Measurements from ENCODE around the gene KIF27. TPM values are rescaled to one million over a fixed set of nuclear protein-coding genes. Genes with fewer than 3 reads are reported as not detected.
A peak's percentile ranks its signal among the peaks of the same experiment; 100 is the strongest.
"Not testable (repeated sequence)": the region's sequence is repeated elsewhere in the genome, so short reads cannot be mapped to it uniquely, and the experiment has no call there.

KIF27 gene
- total and polyA plus RNA-seq, 9 donors: 1.5 to 16.2 (median 8.8) TPM

GRCh38 chr9:83959061-83959460 lies 37.8 kb upstream of the KIF27 start:
- TF ChIP-seq CTCF (IDR thresholded peaks at IDR 0.05): no peak
- no peak for TF ChIP-seq EP300 (IDR thresholded peaks at IDR 0.05)
- TF ChIP-seq POLR2A (IDR thresholded peaks at IDR 0.05): no peak
- no peak overlapping the region for H3K4me3 ChIP-seq
- WGBS, 3 donors: 19 to 32% (median 28%) methylated on average over 4 of the region's 4 CpGs
- DNase-seq: peak in 1 of 5 donors; percentile 22
- no peaks in the 10 kb centered on the region for H3K9me3 ChIP-seq
- no peaks in the 10 kb centered on the region for H3K27me3 ChIP-seq
- H3K27ac ChIP-seq: no peak overlapping the region
- H3K4me1 ChIP-seq (ENCODE audit: insufficient read depth): no peaks in the 10 kb centered on the region
- intact Hi-C loops (cut with DNase I): no loop called here
- H3K36me3 ChIP-seq: no peaks in the 10 kb centered on the region

DNA sequence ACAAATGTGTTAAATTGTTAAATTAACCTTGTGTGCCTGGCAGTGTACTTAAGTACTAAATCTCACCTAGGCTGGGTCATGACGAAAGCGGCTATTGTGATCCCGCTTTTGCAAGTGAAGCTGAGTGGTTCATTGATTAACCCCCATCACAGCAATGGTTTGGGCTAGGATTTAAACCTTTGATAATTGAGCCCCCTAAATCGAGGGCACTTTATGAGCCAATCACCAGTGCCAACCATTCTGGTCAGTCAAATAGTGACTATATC lies 35.9 kb upstream of the KIF27 start:
- Histone ChIP-seq H3K4me3 (peak overlapping the region; percentile 62), H3K36me3 (no peaks in the 10 kb centered on the region), H3K4me1 (ENCODE audit: insufficient read depth) (no peaks in the 10 kb centered on the region), H3K9me3 (no peaks in the 10 kb centered on the region), H3K27ac (peak overlapping the region in 1 of 2 donors; percentile 69), H3K27me3 (no peaks in the 10 kb centered on the region)
- intact Hi-C loops (cut with DNase I): no loop called here
- DNase-seq: no peak
- 61 to 71% (median 70%) methylated on average over 4 of the region's 4 CpGs for WGBS, 3 donors
- TF ChIP-seq POLR2A (IDR thresholded peaks at IDR 0.05) (no peak), EP300 (IDR thresholded peaks at IDR 0.05) (no peak), CTCF (IDR thresholded peaks at IDR 0.05) (no peak)

GRCh38 chr9:83956436-83957247 lies 35.4 kb upstream of the KIF27 start:
- TF ChIP-seq EP300 (IDR thresholded peaks at IDR 0.05) (no peak), CTCF (IDR thresholded peaks at IDR 0.05) (no peak), POLR2A (IDR thresholded peaks at IDR 0.05) (no peak)
- intact Hi-C loops (cut with DNase I): no loop called here

DNA sequence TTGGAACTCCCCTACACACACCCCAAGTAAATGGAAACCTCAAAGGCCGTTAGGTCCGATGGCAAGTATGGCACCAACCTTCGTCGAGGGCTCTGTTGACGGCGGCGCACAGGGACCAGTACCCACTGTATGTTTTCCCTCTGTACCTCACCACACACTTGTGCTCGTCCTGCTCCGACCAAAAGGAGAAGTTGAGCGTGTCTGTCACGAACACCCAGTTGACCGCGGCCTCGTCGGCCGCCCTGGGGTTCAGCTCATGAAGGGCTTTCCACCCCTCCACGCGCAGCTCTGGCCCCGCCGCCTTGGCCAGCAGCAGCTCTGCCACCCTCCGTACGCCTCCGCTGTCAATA lies 34.8 kb upstream of the KIF27 start:
- WGBS, 3 donors: 8 to 29% (median 10%) methylated on average over 23 of the region's 23 CpGs
- TF ChIP-seq POLR2A (IDR thresholded peaks at IDR 0.05) (no peak), EP300 (IDR thresholded peaks at IDR 0.05) (no peak), CTCF (IDR thresholded peaks at IDR 0.05) (no peak)
- Histone ChIP-seq H3K4me1 (ENCODE audit: insufficient read depth) (no peaks in the 10 kb centered on the region), H3K27me3 (no peaks in the 10 kb centered on the region), H3K4me3 (peak overlapping the region; percentile 62), H3K36me3 (no peaks in the 10 kb centered on the region), H3K27ac (peak overlapping the region; percentile 37 to 69), H3K9me3 (no peaks in the 10 kb centered on the region)
- intact Hi-C loops (cut with DNase I): no loop called here
- peak in 2 of 5 donors; percentile 26 to 41 for DNase-seq

More at GRCh38 chr9:83956436-83957247, 35.4 kb upstream of the KIF27 start:
- DNase-seq: peak; percentile 69 to 85 (median 73)
- H3K9me3 ChIP-seq: no peaks in the 10 kb centered on the region
- no peaks in the 10 kb centered on the region for H3K4me1 ChIP-seq (ENCODE audit: insufficient read depth)
- WGBS, 3 donors: 1% methylated on average over 55 to 57 of the region's 57 CpGs
- no peaks in the 10 kb centered on the region for H3K36me3 ChIP-seq
- H3K4me3 ChIP-seq: peak overlapping the region; percentile 62
- no peaks in the 10 kb centered on the region for H3K27me3 ChIP-seq
- H3K27ac ChIP-seq: peak overlapping the region; percentile 37 to 69

DNA sequence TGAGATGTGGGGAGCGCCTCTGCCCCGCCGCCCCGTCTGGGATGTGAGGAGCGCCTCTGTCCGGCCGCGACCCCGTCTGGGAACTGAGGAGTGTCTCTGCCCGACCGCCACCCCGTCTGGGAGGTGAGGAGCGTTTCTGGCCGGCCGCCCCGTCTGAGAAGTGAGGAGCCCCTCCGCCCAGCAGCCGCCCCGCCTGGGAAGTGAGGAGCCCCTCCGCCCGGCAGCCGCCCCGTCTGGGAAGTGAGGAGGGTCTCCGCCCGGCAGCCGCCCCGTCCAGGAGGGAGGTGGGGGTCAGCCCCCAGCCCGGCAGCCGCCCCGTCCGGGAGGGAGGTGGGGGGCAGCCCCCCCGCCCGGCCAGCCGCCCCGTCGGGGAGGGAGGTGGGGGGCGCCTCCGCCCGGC lies 26.9 kb upstream of the KIF27 start:
- H3K27me3 ChIP-seq; H3K27ac ChIP-seq; H3K9me3 ChIP-seq; H3K36me3 ChIP-seq; DNase-seq; H3K4me3 ChIP-seq; intact Hi-C loops (cut with DNase I); H3K4me1 ChIP-seq (ENCODE audit: insufficient read depth): not testable (repeated sequence)
- 96 to 99% (median 97%) methylated on average over 24 to 36 of the region's 39 CpGs for WGBS, 3 donors

Data from ovary (tissue), 9 donors.